Activated CD8-positive, alpha-beta T cell treated with anti-CD3 and anti-CD28 coated beads, Interleukin-2, amount 10 ng/mL, durations not matched to agents 7 days and 5 days (primary cell): ENCODE data around the gene PAQR9. TPM values are rescaled to one million over a fixed set of nuclear protein-coding genes. Genes with fewer than 3 reads are reported as not detected.

Experiments
- ATAC-seq: fragments of 150-1000 bp; cut with Tn5 transposase; one replicate; pipeline ENCODE4 v1.10.0; 2021; ENCODE audit warnings: moderate library complexity
- CTCF ChIA-PET: fragments of 350-600 bp; sonication (Branson Sonifier 250); formaldehyde crosslinking; loops from one replicate; lab custom pipeline; 2021; ENCODE audit warnings: antibody characterized with exemption; lab: Charles Lee
- POLR2A ChIA-PET: fragments of 350-600 bp; sonication (Branson Sonifier 250); formaldehyde crosslinking; loops from one replicate; lab custom pipeline; 2021; ENCODE audit warnings: antibody characterized with exemption; lab: Charles Lee
- DNase-seq: peaks from one replicate; pipeline ENCODE4 v3.0.0-alpha.2; 2020
- H3K27ac Mint-ChIP-seq: one replicate; pipeline ENCODE4 v1.8.0; 2021; ENCODE audit warnings: mild to moderate bottlenecking, mixed read lengths
- H3K27me3 Mint-ChIP-seq: one replicate; pipeline ENCODE4 v1.8.0; 2021; ENCODE audit warnings: low read depth, mixed read lengths
- H3K36me3 Mint-ChIP-seq: one replicate; pipeline ENCODE4 v1.8.0; 2021; ENCODE audit warnings: low read depth, mixed read lengths
- H3K4me1 Mint-ChIP-seq: one replicate; pipeline ENCODE4 v1.8.0; 2021; ENCODE audit warnings: low read depth, mixed read lengths
- H3K4me3 Mint-ChIP-seq: one replicate; pipeline ENCODE4 v1.8.0; 2021; ENCODE audit warnings: mild to moderate bottlenecking, mixed read lengths
- H3K9me3 Mint-ChIP-seq: one replicate; pipeline ENCODE4 v1.8.0; 2022; ENCODE audit warnings: mixed read lengths; ENCODE audit not compliant: insufficient read depth
- total RNA-seq, 2 experiments: library from RNA; stranded (reverse); gene quantifications; one replicate each; pipeline ENCODE4 v1.2.3, GENCODE V29; 2021

The PAQR9 gene
- total RNA-seq, 2 experiments from 2014 or later: not detected

DNA sequence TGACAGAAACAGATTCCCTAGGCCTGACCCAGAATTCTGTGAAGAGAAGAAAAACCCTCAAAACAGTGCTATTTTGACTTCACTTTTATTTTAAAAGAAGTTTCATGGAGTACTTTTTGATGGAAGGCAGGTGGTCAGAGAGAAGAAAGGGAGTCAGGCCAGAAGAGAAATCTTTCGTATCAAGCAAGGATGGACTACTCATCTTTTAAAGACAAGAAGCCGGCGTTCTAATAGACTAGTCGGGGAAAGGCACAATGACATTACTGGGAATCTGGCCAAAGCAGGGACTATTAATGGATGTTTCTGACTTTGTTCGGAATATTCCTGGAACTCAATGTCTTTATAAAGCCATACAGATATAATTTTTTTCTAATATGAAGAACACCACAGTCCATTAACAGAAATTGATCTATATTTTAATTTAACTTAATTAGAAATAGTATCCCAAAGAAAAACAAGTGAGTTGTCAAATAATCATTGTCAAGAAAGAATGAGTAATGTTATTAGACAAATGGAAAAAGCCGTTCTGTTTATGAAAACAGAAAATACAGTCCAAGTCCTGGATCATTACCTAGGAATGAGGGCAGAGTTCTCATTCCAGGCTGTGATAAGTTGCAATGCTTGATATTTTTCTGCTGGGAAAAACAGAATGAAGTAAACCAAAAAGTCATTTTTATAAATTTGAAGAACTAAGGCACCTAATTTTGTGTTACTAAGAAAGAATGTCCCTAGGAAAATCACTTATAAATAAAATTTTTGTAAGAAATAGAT lies 50.9 kb downstream of the PAQR9 start:
- no peak for DNase-seq
- no peak overlapping the region for H3K4me3 Mint-ChIP-seq
- H3K4me1 Mint-ChIP-seq: no peaks in the 10 kb centered on the region
- H3K27ac Mint-ChIP-seq: no peak overlapping the region
- peaks cover 23% of the 10 kb centered on the region for H3K27me3 Mint-ChIP-seq
- ATAC-seq: no peak
- ChIA-PET CTCF (no interaction called here), POLR2A (no interaction called here)
- no peaks in the 10 kb centered on the region for H3K9me3 Mint-ChIP-seq
- no peaks in the 10 kb centered on the region for H3K36me3 Mint-ChIP-seq

Other genes starting within 250 kb of the PAQR9 start
- gene TRPC1, start 239.6 kb downstream of the PAQR9 start, total RNA-seq: under 1 TPM; 0.45 to 0.73 TPM
- gene PCOLCE2, start 74.6 kb downstream of the PAQR9 start, total RNA-seq: not detected
- 100 to 1,000 TPM; 123 to 124 TPM for gene U2SURP, start 37.9 kb upstream of the PAQR9 start, total RNA-seq
- gene CHST2, start 156.1 kb upstream of the PAQR9 start, total RNA-seq: 1 to 10 TPM; 2.3 to 2.4 TPM